ENCODE results near the gene GRIA1.
"Not testable (repeated sequence)": the region's sequence is repeated elsewhere in the genome, so short reads cannot be mapped to it uniquely, and the experiment has no call there.

Gene GRIA1

DNA sequence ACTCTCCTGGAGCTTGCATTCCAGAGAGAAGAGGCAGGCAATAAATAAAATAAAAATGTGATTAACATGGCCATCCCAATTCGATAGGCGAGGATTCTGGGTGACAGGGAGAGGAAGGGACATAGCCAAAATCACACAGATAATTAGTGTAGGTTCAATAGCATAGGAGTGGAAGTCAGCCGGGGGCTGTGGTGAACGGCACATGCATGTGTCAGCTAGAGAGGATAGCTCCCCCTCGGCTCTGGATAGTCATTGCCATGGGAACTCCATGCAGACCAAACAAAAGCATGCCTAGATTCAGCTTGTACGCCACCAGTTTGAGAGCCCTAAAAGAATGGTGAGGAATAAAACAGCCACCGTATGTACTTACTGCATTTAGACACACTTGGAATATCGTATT, 223.5 kb downstream of the GRIA1 start:
- no peaks in the 10 kb centered on the region for H3K36me3 ChIP-seq (ENCODE audit: control insufficient read depth, insufficient read depth, low read length)
- H3K4me3 ChIP-seq (ENCODE audit: insufficient read depth, low read depth, low read length, poor library complexity, severe bottlenecking): no peak overlapping the region
- H3K4me1 ChIP-seq (ENCODE audit: control insufficient read depth, insufficient read depth, low read length, poor library complexity, severe bottlenecking): no peaks in the 10 kb centered on the region
- peaks cover 3% of the 10 kb centered on the region for H3K27me3 ChIP-seq (replicated peaks; ENCODE audit: control insufficient read depth, insufficient read depth, low read length, poor library complexity, severe bottlenecking)
- no peak overlapping the region for H3K27ac ChIP-seq (ENCODE audit: insufficient read depth, low read length, poor library complexity, severe bottlenecking)
- no peaks in the 10 kb centered on the region for H3K9me3 ChIP-seq (ENCODE audit: control insufficient read depth, low read length)
- no peak for DNase-seq

DNA sequence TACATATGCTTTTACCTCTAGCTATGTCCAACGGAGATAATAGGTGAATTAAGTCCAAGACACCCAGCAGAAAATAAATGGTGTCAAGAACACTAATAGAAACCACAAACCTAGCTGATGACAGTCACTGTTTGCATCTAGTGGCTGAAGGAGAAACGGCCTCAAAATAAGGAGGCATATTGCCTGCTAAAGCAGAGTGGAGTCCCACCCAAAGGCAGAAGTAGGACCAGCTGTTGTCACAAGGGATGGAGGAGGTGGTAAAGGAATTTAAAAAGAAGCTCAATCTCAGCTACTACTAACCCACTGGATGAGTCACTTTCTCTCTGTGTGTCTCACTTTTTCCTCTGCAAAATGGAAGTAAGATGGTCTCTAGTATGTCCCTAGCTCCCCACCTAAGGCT, 224.3 kb downstream of the GRIA1 start:
- H3K27me3 ChIP-seq (replicated peaks; ENCODE audit: control insufficient read depth, insufficient read depth, low read length, poor library complexity, severe bottlenecking): peaks cover 3% of the 10 kb centered on the region
- H3K27ac ChIP-seq (ENCODE audit: insufficient read depth, low read length, poor library complexity, severe bottlenecking): no peak overlapping the region
- DNase-seq: no peak
- H3K9me3 ChIP-seq (ENCODE audit: control insufficient read depth, low read length): no peaks in the 10 kb centered on the region
- no peaks in the 10 kb centered on the region for H3K36me3 ChIP-seq (ENCODE audit: control insufficient read depth, insufficient read depth, low read length)
- H3K4me3 ChIP-seq (ENCODE audit: insufficient read depth, low read depth, low read length, poor library complexity, severe bottlenecking): no peak overlapping the region
- H3K4me1 ChIP-seq (ENCODE audit: control insufficient read depth, insufficient read depth, low read length, poor library complexity, severe bottlenecking): no peaks in the 10 kb centered on the region

DNA sequence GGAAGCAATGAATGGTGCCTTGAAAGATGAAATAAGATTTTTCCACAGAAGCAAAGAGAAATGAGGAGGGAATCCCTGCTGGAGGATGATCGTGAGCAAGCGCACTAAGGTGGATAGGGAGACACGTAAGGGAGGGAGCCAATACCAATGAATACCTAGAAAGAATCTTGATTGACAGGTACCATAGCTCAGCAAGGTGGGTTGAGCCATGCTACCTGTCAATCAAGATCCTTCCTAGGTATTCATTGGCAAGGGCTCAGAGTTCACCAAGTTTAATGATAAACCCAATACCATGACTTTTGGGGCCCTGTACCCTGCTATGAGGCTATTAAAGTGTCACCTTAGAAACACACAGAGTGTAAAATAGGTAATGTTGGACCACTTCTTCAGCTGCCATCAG, 226.8 kb downstream of the GRIA1 start:
- no peak for DNase-seq
- Histone ChIP-seq H3K27ac (ENCODE audit: insufficient read depth, low read length, poor library complexity, severe bottlenecking) (no peak overlapping the region), H3K9me3 (ENCODE audit: control insufficient read depth, low read length) (no peaks in the 10 kb centered on the region), H3K36me3 (ENCODE audit: control insufficient read depth, insufficient read depth, low read length) (no peaks in the 10 kb centered on the region), H3K4me1 (ENCODE audit: control insufficient read depth, insufficient read depth, low read length, poor library complexity, severe bottlenecking) (no peaks in the 10 kb centered on the region), H3K4me3 (ENCODE audit: insufficient read depth, low read depth, low read length, poor library complexity, severe bottlenecking) (no peak overlapping the region), H3K27me3 (replicated peaks; ENCODE audit: control insufficient read depth, insufficient read depth, low read length, poor library complexity, severe bottlenecking) (peaks cover 3% of the 10 kb centered on the region)

DNA sequence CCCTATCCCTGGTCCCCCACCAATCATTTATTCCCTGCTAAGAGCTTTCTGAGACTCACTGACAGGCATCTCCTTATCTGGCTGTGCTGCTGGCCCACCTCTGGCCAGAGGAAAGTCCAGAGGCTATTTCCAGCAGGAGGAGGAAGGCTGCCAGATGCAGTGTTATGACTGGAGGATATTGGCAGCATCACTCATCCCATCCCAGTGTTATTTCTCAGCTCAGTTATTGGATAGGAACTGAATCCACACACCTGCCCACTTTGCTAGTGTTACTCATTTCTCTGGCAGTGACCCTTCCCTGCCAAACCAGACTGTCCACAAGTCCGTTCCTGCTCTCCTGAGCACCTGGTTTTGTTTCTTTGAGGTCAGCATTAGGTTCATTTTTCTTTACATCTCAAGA, 228.2 kb downstream of the GRIA1 start:
- H3K27me3 ChIP-seq (replicated peaks; ENCODE audit: control insufficient read depth, insufficient read depth, low read length, poor library complexity, severe bottlenecking): peaks cover 3% of the 10 kb centered on the region
- DNase-seq: no peak
- H3K9me3 ChIP-seq (ENCODE audit: control insufficient read depth, low read length): no peaks in the 10 kb centered on the region
- no peak overlapping the region for H3K27ac ChIP-seq (ENCODE audit: insufficient read depth, low read length, poor library complexity, severe bottlenecking)
- H3K4me1 ChIP-seq (ENCODE audit: control insufficient read depth, insufficient read depth, low read length, poor library complexity, severe bottlenecking): no peaks in the 10 kb centered on the region
- H3K36me3 ChIP-seq (ENCODE audit: control insufficient read depth, insufficient read depth, low read length): no peaks in the 10 kb centered on the region
- H3K4me3 ChIP-seq (ENCODE audit: insufficient read depth, low read depth, low read length, poor library complexity, severe bottlenecking): no peak overlapping the region

DNA sequence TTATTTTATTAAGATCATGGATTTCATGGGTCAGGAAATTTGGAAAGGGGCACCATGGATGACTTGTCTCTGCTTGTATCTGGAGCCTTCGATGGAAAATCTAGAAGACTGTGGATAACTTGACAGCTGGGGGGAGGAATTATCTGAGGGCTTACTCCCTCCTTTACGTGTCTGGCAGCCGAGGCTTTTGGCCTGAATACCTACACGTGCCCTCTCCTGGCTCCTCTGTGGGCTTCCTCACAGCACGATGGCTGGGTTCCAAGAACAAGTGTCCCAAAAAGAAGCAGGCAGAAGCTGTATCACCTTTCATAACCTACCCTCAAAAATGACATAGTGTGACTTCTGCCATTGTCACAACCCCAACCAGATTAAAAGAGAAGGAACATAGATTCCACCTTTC, 228.9 kb downstream of the GRIA1 start:
- Histone ChIP-seq H3K4me3 (ENCODE audit: insufficient read depth, low read depth, low read length, poor library complexity, severe bottlenecking) (no peak overlapping the region), H3K9me3 (ENCODE audit: control insufficient read depth, low read length) (no peaks in the 10 kb centered on the region), H3K36me3 (ENCODE audit: control insufficient read depth, insufficient read depth, low read length) (no peaks in the 10 kb centered on the region), H3K4me1 (ENCODE audit: control insufficient read depth, insufficient read depth, low read length, poor library complexity, severe bottlenecking) (no peaks in the 10 kb centered on the region), H3K27ac (ENCODE audit: insufficient read depth, low read length, poor library complexity, severe bottlenecking) (no peak overlapping the region), H3K27me3 (replicated peaks; ENCODE audit: control insufficient read depth, insufficient read depth, low read length, poor library complexity, severe bottlenecking) (peaks cover 3% of the 10 kb centered on the region)
- DNase-seq: no peak

DNA sequence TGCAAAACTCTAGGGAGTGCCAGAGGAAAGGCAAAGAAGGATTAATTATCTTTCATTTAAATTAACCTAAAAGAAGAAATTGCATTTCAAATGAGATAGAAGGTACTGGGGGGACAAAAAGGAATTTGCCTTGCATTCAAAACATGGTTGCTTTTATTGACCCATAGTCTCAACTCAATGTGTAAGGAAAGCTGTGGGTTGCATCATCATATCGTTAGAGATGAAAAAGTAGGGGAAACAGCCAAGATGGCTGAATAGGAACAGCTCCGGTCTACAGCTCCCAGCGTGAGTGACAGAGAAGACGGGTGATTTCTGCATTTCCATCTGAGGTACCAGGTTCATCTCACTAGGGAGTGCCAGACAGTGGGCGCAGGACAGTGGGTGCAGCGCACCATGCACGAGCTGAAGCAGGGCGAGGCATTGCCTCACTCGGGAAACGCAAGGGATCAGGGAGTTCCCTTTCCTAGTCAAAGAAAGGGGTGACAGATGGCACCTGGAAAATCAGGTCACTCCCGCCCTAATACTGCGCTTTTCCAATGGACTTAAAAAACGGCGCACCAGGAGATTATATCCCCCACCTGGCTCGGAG, 232.6 kb downstream of the GRIA1 start:
- not testable (repeated sequence) for H3K4me1 ChIP-seq (ENCODE audit: control insufficient read depth, insufficient read depth, low read length, poor library complexity, severe bottlenecking); H3K27me3 ChIP-seq (replicated peaks; ENCODE audit: control insufficient read depth, insufficient read depth, low read length, poor library complexity, severe bottlenecking); H3K36me3 ChIP-seq (ENCODE audit: control insufficient read depth, insufficient read depth, low read length); H3K9me3 ChIP-seq (ENCODE audit: control insufficient read depth, low read length); H3K27ac ChIP-seq (ENCODE audit: insufficient read depth, low read length, poor library complexity, severe bottlenecking); H3K4me3 ChIP-seq (ENCODE audit: insufficient read depth, low read depth, low read length, poor library complexity, severe bottlenecking); DNase-seq

DNA sequence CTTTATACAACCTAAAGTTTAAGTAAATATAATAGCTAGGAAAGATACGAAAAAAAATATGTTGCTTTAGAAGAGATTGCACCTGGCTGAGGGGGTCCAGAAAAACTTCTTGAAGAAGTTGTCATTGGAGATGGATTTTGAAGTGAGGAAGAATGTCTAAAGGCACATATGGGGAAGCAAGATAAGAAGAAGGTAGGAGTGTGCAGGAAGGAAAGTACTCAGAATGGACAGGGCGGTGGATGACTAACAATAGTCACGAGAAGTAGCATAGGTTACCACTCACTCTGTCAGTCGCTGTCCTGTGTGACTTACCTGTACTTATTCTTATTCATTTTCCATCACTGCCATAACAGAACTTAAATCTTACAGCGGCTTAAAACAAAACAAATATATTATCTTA, 251.6 kb downstream of the GRIA1 start:
- no peak for DNase-seq
- H3K4me3 ChIP-seq (ENCODE audit: insufficient read depth, low read depth, low read length, poor library complexity, severe bottlenecking): no peak overlapping the region
- H3K36me3 ChIP-seq (ENCODE audit: control insufficient read depth, insufficient read depth, low read length): no peaks in the 10 kb centered on the region
- no peaks in the 10 kb centered on the region for H3K9me3 ChIP-seq (ENCODE audit: control insufficient read depth, low read length)
- H3K27me3 ChIP-seq (replicated peaks; ENCODE audit: control insufficient read depth, insufficient read depth, low read length, poor library complexity, severe bottlenecking): no peaks in the 10 kb centered on the region
- no peaks in the 10 kb centered on the region for H3K4me1 ChIP-seq (ENCODE audit: control insufficient read depth, insufficient read depth, low read length, poor library complexity, severe bottlenecking)
- no peak overlapping the region for H3K27ac ChIP-seq (ENCODE audit: insufficient read depth, low read length, poor library complexity, severe bottlenecking)

DNA sequence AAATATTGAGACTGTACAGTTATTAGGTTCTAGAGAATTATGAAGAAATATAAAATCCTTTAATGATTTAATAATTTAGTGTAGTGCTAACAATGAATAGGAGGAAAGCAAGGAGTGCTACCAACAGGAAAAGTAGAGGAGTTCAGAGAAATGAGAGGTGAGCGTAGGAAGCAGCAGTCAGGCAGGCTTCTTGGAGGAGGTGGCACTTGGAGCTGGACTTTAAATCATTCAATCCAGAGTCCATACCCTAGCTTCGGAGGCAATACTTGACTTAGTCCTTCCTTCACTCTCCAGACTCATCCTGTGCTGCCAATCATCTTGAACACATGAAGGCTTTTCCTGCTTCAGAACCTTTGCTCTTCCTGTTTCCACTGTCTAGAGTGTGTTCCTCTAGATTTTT, 254.3 kb downstream of the GRIA1 start:
- DNase-seq: no peak
- H3K4me1 ChIP-seq (ENCODE audit: control insufficient read depth, insufficient read depth, low read length, poor library complexity, severe bottlenecking): no peaks in the 10 kb centered on the region
- H3K4me3 ChIP-seq (ENCODE audit: insufficient read depth, low read depth, low read length, poor library complexity, severe bottlenecking): no peak overlapping the region
- H3K36me3 ChIP-seq (ENCODE audit: control insufficient read depth, insufficient read depth, low read length): no peaks in the 10 kb centered on the region
- H3K27me3 ChIP-seq (replicated peaks; ENCODE audit: control insufficient read depth, insufficient read depth, low read length, poor library complexity, severe bottlenecking): no peaks in the 10 kb centered on the region
- no peaks in the 10 kb centered on the region for H3K9me3 ChIP-seq (ENCODE audit: control insufficient read depth, low read length)
- no peak overlapping the region for H3K27ac ChIP-seq (ENCODE audit: insufficient read depth, low read length, poor library complexity, severe bottlenecking)

DNA sequence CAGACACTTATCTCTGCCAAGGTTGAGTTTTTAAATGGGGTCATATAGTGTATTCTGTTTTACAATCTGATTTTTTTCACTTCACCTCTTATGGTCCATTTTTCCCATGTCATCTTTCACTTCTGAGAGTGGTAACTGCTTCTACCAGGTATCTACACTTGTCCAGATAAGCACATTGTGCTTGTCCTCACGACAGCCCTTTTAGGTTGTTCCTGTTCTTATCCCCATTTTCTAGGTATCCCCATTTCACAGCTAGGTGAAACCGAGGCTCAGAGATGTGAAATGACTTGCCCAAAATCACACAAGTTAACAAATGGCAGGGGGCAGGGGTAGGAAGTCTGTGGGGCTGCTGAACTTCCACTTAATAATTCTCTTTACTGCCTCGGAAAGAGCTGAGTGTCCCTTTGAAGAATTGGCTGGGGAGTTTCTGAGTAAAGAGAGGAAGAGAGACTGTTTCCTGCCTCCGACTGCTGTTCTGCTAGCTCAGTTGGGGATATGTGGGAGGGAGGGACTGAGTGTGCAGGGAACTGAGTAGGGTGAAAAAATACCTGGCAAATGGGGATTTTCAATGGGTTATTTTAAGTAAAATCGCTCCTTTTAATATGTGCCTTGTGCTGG, 255.4 kb downstream of the GRIA1 start:
- H3K27me3 ChIP-seq (replicated peaks; ENCODE audit: control insufficient read depth, insufficient read depth, low read length, poor library complexity, severe bottlenecking): no peaks in the 10 kb centered on the region
- H3K9me3 ChIP-seq (ENCODE audit: control insufficient read depth, low read length): no peaks in the 10 kb centered on the region
- no peaks in the 10 kb centered on the region for H3K36me3 ChIP-seq (ENCODE audit: control insufficient read depth, insufficient read depth, low read length)
- H3K4me1 ChIP-seq (ENCODE audit: control insufficient read depth, insufficient read depth, low read length, poor library complexity, severe bottlenecking): no peaks in the 10 kb centered on the region
- H3K4me3 ChIP-seq (ENCODE audit: insufficient read depth, low read depth, low read length, poor library complexity, severe bottlenecking): no peak overlapping the region
- no peak overlapping the region for H3K27ac ChIP-seq (ENCODE audit: insufficient read depth, low read length, poor library complexity, severe bottlenecking)
- no peak for DNase-seq

DNA sequence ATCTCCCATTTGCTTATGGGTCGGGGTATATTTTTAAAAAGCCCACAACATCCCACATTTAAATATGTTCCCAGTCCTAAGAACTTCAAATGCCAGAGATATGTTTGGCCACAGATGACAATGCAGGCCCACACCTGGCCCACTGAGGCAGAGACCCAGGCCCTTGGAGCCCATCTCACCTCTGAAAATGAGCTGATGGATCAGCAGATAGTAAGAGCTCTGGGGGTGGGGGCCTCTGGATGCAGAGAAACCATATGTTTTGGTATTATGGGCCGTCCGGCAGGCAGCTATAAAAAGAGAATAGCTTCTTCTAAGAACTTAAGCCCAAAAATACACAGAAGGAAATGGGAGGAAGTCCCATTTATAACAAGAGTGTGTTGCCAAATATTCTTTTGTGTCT, 256.0 kb downstream of the GRIA1 start:
- H3K27me3 ChIP-seq (replicated peaks; ENCODE audit: control insufficient read depth, insufficient read depth, low read length, poor library complexity, severe bottlenecking): no peaks in the 10 kb centered on the region
- no peak overlapping the region for H3K27ac ChIP-seq (ENCODE audit: insufficient read depth, low read length, poor library complexity, severe bottlenecking)
- no peak for DNase-seq
- H3K36me3 ChIP-seq (ENCODE audit: control insufficient read depth, insufficient read depth, low read length): no peaks in the 10 kb centered on the region
- no peak overlapping the region for H3K4me3 ChIP-seq (ENCODE audit: insufficient read depth, low read depth, low read length, poor library complexity, severe bottlenecking)
- H3K4me1 ChIP-seq (ENCODE audit: control insufficient read depth, insufficient read depth, low read length, poor library complexity, severe bottlenecking): no peaks in the 10 kb centered on the region
- no peaks in the 10 kb centered on the region for H3K9me3 ChIP-seq (ENCODE audit: control insufficient read depth, low read length)
